ENCODE measurements around the gene ARID5B. TPM values are rescaled to one million over a fixed set of nuclear protein-coding genes. Genes with fewer than 3 reads are reported as not detected.
A peak's percentile ranks its signal among the peaks of the same experiment; 100 is the strongest.

ARID5B gene
- total and polyA plus RNA-seq, 2 donors (not counting 1 experiment from before 2014, with no cell fraction given) = 22.4 to 237 TPM

- intact Hi-C loops (cut with micrococcal nuclease) = loop anchor here (10.0 kb wide), 2 partner anchors 53 to 333 kb away; no protein-coding TSS in a partner anchor
- Histone ChIP-seq H3K4me1 (ENCODE audit: control insufficient read depth in 2 of 2, insufficient read depth in 2 of 2, low read length in 2 of 2) (peaks cover 36 to 43% of the 10 kb centered on the region in 2 donors), H3K9me3 (ENCODE audit: control extremely low read depth in 1 of 3, control insufficient read depth in 2 of 3, insufficient read depth in 1 of 3, low read length in 2 of 3) (peaks cover 0 to 6% (median 3%) of the 10 kb centered on the region in 3 donors), H3K36me3 (replicated peaks in 1 of 2; ENCODE audit: control extremely low read depth in 1 of 2, control insufficient read depth in 1 of 2, extremely low read depth in 1 of 2, insufficient read depth in 2 of 2, low read length in 1 of 2) (peaks cover 8 to 60% of the 10 kb centered on the region in 2 experiments), H2AFZ (ENCODE audit: insufficient read depth, low read depth, low read length, poor library complexity, severe bottlenecking) (no peak overlapping the region), H3K79me2 (ENCODE audit: control insufficient read depth, insufficient read depth, low read length) (peaks cover 74% of the 10 kb centered on the region), H3K27me3 (replicated peaks in 1 of 4; ENCODE audit: control extremely low read depth in 1 of 4, control insufficient read depth in 3 of 4, insufficient read depth in 4 of 4, low read length in 3 of 4) (no peaks in the 10 kb centered on the region), H3K4me2 (replicated peaks; ENCODE audit: low read depth, low read length, poor library complexity, severe bottlenecking) (no peak overlapping the region), H3K9ac (ENCODE audit: low read length) (no peak overlapping the region), H4K20me1 (ENCODE audit: control insufficient read depth, insufficient read depth, low read length, poor library complexity, severe bottlenecking) (no peaks in the 10 kb centered on the region), H3K27ac (ENCODE audit: low read length in 2 of 2) (no peak overlapping the region), H3K4me3 (ENCODE audit: control extremely low read depth in 1 of 5, extremely low read depth in 1 of 5, insufficient read depth in 1 of 5, low read depth in 2 of 5, low read length in 4 of 5) (no peak overlapping the region)
- no peak for DNase-seq
- ChIA-PET POLR2A (interaction anchor here (0.6 kb wide), 1 partner anchor 29 kb away, joined by 6 read pairs; no protein-coding TSS in a partner anchor), CTCF (interaction anchor here (1.6 kb wide), 1 partner anchor 336 kb away, joined by 3 read pairs; no protein-coding TSS in a partner anchor)
- no peak for ATAC-seq (ENCODE audit: low read depth)
- Mint-ChIP-seq H3K4me1 (peaks cover 47% of the 10 kb centered on the region), H3K27me3 (no peaks in the 10 kb centered on the region), H3K4me3 (no peak overlapping the region), H3K27ac (no peak overlapping the region), H3K9me3 (ENCODE audit: insufficient read depth) (no peaks in the 10 kb centered on the region)
- WGBS (ENCODE audit: insufficient coverage) = no CpG with 5 or more reads among the region's 2 CpGs
- TF ChIP-seq EZH2 (IDR thresholded peaks at IDR 0.05; ENCODE audit: borderline replicate concordance, insufficient read depth, low read depth, low read length, poor library complexity, severe bottlenecking) = no peak
- TF ChIP-seq, protein P1, sequence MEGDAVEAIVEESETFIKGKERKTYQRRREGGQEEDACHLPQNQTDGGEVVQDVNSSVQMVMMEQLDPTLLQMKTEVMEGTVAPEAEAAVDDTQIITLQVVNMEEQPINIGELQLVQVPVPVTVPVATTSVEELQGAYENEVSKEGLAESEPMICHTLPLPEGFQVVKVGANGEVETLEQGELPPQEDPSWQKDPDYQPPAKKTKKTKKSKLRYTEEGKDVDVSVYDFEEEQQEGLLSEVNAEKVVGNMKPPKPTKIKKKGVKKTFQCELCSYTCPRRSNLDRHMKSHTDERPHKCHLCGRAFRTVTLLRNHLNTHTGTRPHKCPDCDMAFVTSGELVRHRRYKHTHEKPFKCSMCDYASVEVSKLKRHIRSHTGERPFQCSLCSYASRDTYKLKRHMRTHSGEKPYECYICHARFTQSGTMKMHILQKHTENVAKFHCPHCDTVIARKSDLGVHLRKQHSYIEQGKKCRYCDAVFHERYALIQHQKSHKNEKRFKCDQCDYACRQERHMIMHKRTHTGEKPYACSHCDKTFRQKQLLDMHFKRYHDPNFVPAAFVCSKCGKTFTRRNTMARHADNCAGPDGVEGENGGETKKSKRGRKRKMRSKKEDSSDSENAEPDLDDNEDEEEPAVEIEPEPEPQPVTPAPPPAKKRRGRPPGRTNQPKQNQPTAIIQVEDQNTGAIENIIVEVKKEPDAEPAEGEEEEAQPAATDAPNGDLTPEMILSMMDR (IDR thresholded peaks at IDR 0.05) = no peak
These were observed 185.8 kb downstream of the ARID5B start for GRCh38 chr10:62087329-62087728.

GRCh38 chr10:62088786-62089185 is 187.3 kb downstream of the ARID5B start:
- no peak for DNase-seq
- no peak for ATAC-seq (ENCODE audit: low read depth)
- H3K4me3 ChIP-seq (ENCODE audit: control extremely low read depth in 1 of 5, extremely low read depth in 1 of 5, insufficient read depth in 1 of 5, low read depth in 2 of 5, low read length in 4 of 5) = no peak overlapping the region
- TF ChIP-seq EZH2 (IDR thresholded peaks at IDR 0.05; ENCODE audit: borderline replicate concordance, insufficient read depth, low read depth, low read length, poor library complexity, severe bottlenecking) = no peak
- TF ChIP-seq, protein P1 (IDR thresholded peaks at IDR 0.05) = no peak
- intact Hi-C loops (cut with micrococcal nuclease) = loop anchor here (10.0 kb wide), 2 partner anchors 54 to 334 kb away; no protein-coding TSS in a partner anchor
- peaks cover 0 to 6% (median 3%) of the 10 kb centered on the region in 3 donors for H3K9me3 ChIP-seq (ENCODE audit: control extremely low read depth in 1 of 3, control insufficient read depth in 2 of 3, insufficient read depth in 1 of 3, low read length in 2 of 3)
- Mint-ChIP-seq H3K27me3 (no peaks in the 10 kb centered on the region), H3K4me1 (peaks cover 33% of the 10 kb centered on the region), H3K27ac (peak overlapping the region; percentile 37), H3K4me3 (no peak overlapping the region), H3K9me3 (ENCODE audit: insufficient read depth) (no peaks in the 10 kb centered on the region)
- POLR2A ChIA-PET = interaction anchor here (1.6 kb wide), 1 partner anchor 49 kb away, joined by 3 read pairs; no protein-coding TSS in a partner anchor
- WGBS (ENCODE audit: insufficient coverage) = 100% methylated on average over 1 of the region's 3 CpGs
- peaks cover 9 to 75% of the 10 kb centered on the region in 2 experiments for H3K36me3 ChIP-seq (replicated peaks in 1 of 2; ENCODE audit: control extremely low read depth in 1 of 2, control insufficient read depth in 1 of 2, extremely low read depth in 1 of 2, insufficient read depth in 2 of 2, low read length in 1 of 2)
- no peaks in the 10 kb centered on the region for H4K20me1 ChIP-seq (ENCODE audit: control insufficient read depth, insufficient read depth, low read length, poor library complexity, severe bottlenecking)
- H3K9ac ChIP-seq (ENCODE audit: low read length) = no peak overlapping the region
- peak overlapping the region in 1 of 2 donors; percentile 14 for H3K27ac ChIP-seq (ENCODE audit: low read length in 2 of 2)
- H3K79me2 ChIP-seq (ENCODE audit: control insufficient read depth, insufficient read depth, low read length) = peaks cover 74% of the 10 kb centered on the region
- CTCF ChIA-PET = interaction anchor here (0.7 to 1.8 kb wide), 5 partner anchors 49 to 805 kb away, joined by 3 to 6 read pairs (median 4); no protein-coding TSS in a partner anchor
- H3K4me2 ChIP-seq (replicated peaks; ENCODE audit: low read depth, low read length, poor library complexity, severe bottlenecking) = no peak overlapping the region
- H3K4me1 ChIP-seq (ENCODE audit: control insufficient read depth in 2 of 2, insufficient read depth in 2 of 2, low read length in 2 of 2) = peaks cover 21 to 29% of the 10 kb centered on the region in 2 donors
- no peaks in the 10 kb centered on the region for H3K27me3 ChIP-seq (replicated peaks in 1 of 4; ENCODE audit: control extremely low read depth in 1 of 4, control insufficient read depth in 3 of 4, insufficient read depth in 4 of 4, low read length in 3 of 4)
- no peak overlapping the region for H2AFZ ChIP-seq (ENCODE audit: insufficient read depth, low read depth, low read length, poor library complexity, severe bottlenecking)

Data from B cell (primary cell).